H9 (cell line): ENCODE data around the gene NCR1. TPM values are rescaled to one million over a fixed set of nuclear protein-coding genes. Genes with fewer than 3 reads are reported as not detected.
A peak's percentile ranks its signal among the peaks of the same experiment; 100 is the strongest.
"Not testable (repeated sequence)": the region's sequence is repeated elsewhere in the genome, so short reads cannot be mapped to it uniquely, and the experiment has no call there.

ENCODE experiments used
- DNase-seq: peaks from one replicate; pipeline ENCODE4 v3.0.0-alpha.2; 2017
- H2AFZ ChIP-seq: one replicate; pipeline ENCODE4 v1.6.1; 2013; ENCODE audit warnings: mild to moderate bottlenecking, low read length, control low read depth, moderate library complexity
- H2AK5ac ChIP-seq: 2 replicates; pipeline ENCODE4 v1.6.1; 2013; ENCODE audit warnings: low read length, control low read depth, mixed read lengths; ENCODE audit not compliant: insufficient read length
- H2BK120ac ChIP-seq: one replicate; pipeline ENCODE4 v1.6.1; 2013; ENCODE audit warnings: low read depth, mild to moderate bottlenecking, low read length, control low read depth, inconsistent platforms; ENCODE audit not compliant: poor library complexity, severe bottlenecking
- H2BK12ac ChIP-seq: 2 replicates; pipeline ENCODE4 v1.6.1; 2013; ENCODE audit warnings: low read length, control low read depth, mixed read lengths, low read depth; ENCODE audit not compliant: insufficient read length
- H2BK15ac ChIP-seq: 2 replicates; pipeline ENCODE4 v1.6.1; 2013; ENCODE audit warnings: low read depth, low read length, control low read depth
- H2BK20ac ChIP-seq: one replicate; pipeline ENCODE4 v1.6.1; 2013; ENCODE audit warnings: low read depth, mild to moderate bottlenecking, low read length, control low read depth, inconsistent platforms; ENCODE audit not compliant: poor library complexity, severe bottlenecking
- H2BK5ac ChIP-seq: 2 replicates; pipeline ENCODE4 v1.6.1; 2013; ENCODE audit warnings: low read length, control low read depth, mixed read lengths; ENCODE audit not compliant: insufficient read length
- H3K14ac ChIP-seq: 2 replicates; pipeline ENCODE4 v1.6.1; 2013; ENCODE audit warnings: low read length, control low read depth; ENCODE audit not compliant: insufficient read depth
- H3K18ac ChIP-seq: 2 replicates; pipeline ENCODE4 v1.6.1; 2013; ENCODE audit warnings: low read depth, mild to moderate bottlenecking, mixed read lengths, low read length, control low read depth; ENCODE audit not compliant: insufficient read length
- H3K23ac ChIP-seq: 2 replicates; pipeline ENCODE4 v1.6.1; 2013; ENCODE audit warnings: low read length, control low read depth, mixed read lengths, low read depth; ENCODE audit not compliant: insufficient read length
- H3K23me2 ChIP-seq: 2 replicates; pipeline ENCODE4 v1.6.1; 2013; ENCODE audit warnings: low read depth, mild to moderate bottlenecking, mixed read lengths, low read length, control low read depth; ENCODE audit not compliant: insufficient read length, poor library complexity, severe bottlenecking
- H3K27ac ChIP-seq: 2 replicates; pipeline ENCODE4 v1.5.1; 2013; ENCODE audit warnings: low read length, control low read depth, mixed read lengths, low read depth; ENCODE audit not compliant: insufficient read length
- H3K27me3 ChIP-seq: 2 replicates; pipeline ENCODE4 v1.6.1; 2013; ENCODE audit warnings: low read length, control low read depth, inconsistent platforms; ENCODE audit not compliant: insufficient read depth
- H3K4ac ChIP-seq: 2 replicates; pipeline ENCODE4 v1.6.1; 2013; ENCODE audit warnings: low read depth, mild to moderate bottlenecking, control low read depth, inconsistent platforms, low read length, moderate library complexity
- H3K4me1 ChIP-seq: 2 replicates; pipeline ENCODE4 v1.6.1; 2013; ENCODE audit warnings: low read length, control low read depth, inconsistent platforms; ENCODE audit not compliant: insufficient read depth
- H3K4me2 ChIP-seq: 2 replicates; pipeline ENCODE4 v1.6.1; 2013; ENCODE audit warnings: low read length, control low read depth, mixed read lengths; ENCODE audit not compliant: insufficient read length, insufficient read depth
- H3K56ac ChIP-seq: 2 replicates; pipeline ENCODE4 v1.6.1; 2013; ENCODE audit warnings: low read depth, mild to moderate bottlenecking, mixed read lengths, low read length, control low read depth; ENCODE audit not compliant: insufficient read length
- H3K79me1 ChIP-seq: 2 replicates; pipeline ENCODE4 v1.6.1; 2013; ENCODE audit warnings: low read depth, mild to moderate bottlenecking, moderate library complexity, low read length, control low read depth, inconsistent platforms; ENCODE audit not compliant: insufficient read depth, poor library complexity, severe bottlenecking
- H3K79me2 ChIP-seq: 2 replicates; pipeline ENCODE4 v1.6.1; 2013; ENCODE audit warnings: low read length, control low read depth, inconsistent platforms; ENCODE audit not compliant: insufficient read depth
- H3K9ac ChIP-seq: 2 replicates; pipeline ENCODE4 v1.6.1; 2013; ENCODE audit warnings: low read length, control low read depth, mixed read lengths; ENCODE audit not compliant: insufficient read length; ENCODE audit errors: extremely low read depth
- H3K9me3 ChIP-seq: one replicate; pipeline ENCODE4 v1.6.1; 2013; ENCODE audit warnings: low read depth, low read length, inconsistent platforms; ENCODE audit not compliant: control insufficient read depth
- H3T11ph ChIP-seq: one replicate; pipeline ENCODE4 v1.6.1; 2013; ENCODE audit warnings: mild to moderate bottlenecking, low read length, control low read depth, inconsistent platforms
- H4K20me1 ChIP-seq: one replicate; pipeline ENCODE4 v1.6.1; 2013; ENCODE audit not compliant: control insufficient read depth, insufficient read length, insufficient read depth
- H4K5ac ChIP-seq: 2 replicates; pipeline ENCODE4 v1.6.1; 2013; ENCODE audit warnings: low read depth, mild to moderate bottlenecking, mixed read lengths, low read length, control low read depth; ENCODE audit not compliant: insufficient read length
- H4K8ac ChIP-seq: replicated peaks from 2 replicates; pipeline ENCODE4 v1.6.1; 2013; ENCODE audit warnings: low read length, control low read depth, mixed read lengths, low read depth; ENCODE audit not compliant: insufficient read length
- H4K91ac ChIP-seq: 2 replicates; pipeline ENCODE4 v1.6.1; 2013; ENCODE audit warnings: low read depth, mild to moderate bottlenecking, moderate library complexity, mixed read lengths, low read length, control low read depth; ENCODE audit not compliant: insufficient read length
- H3K27ac Mint-ChIP-seq, 3 experiments: 2 replicates in 2 of 3; 3 replicates in 1 of 3; pipeline ENCODE4 v1.8.0; 2020 to 2021; ENCODE audit warnings: mixed read lengths in 3 of 3, mild to moderate bottlenecking in 1 of 3, moderate library complexity in 1 of 3
- H3K27me3 Mint-ChIP-seq: 2 replicates; pipeline ENCODE4 v1.8.0; 2021; ENCODE audit warnings: low read depth, mild to moderate bottlenecking, moderate library complexity, mixed read lengths
- H3K36me3 Mint-ChIP-seq, 3 experiments: 2 replicates in 2 of 3; 3 replicates in 1 of 3; pipeline ENCODE4 v1.8.0; 2020 to 2021; ENCODE audit warnings: low read depth in 3 of 3, mixed read lengths in 3 of 3; ENCODE audit not compliant: insufficient read depth in 1 of 3
- H3K4me1 Mint-ChIP-seq, 2 experiments: 2 replicates each; pipeline ENCODE4 v1.8.0; 2020; ENCODE audit warnings: mixed read lengths in 2 of 2
- H3K4me3 Mint-ChIP-seq, 2 experiments: 2 replicates in 1 of 2; 3 replicates in 1 of 2; pipeline ENCODE4 v1.8.0; 2020 to 2021; ENCODE audit warnings: mild to moderate bottlenecking in 2 of 2, mixed read lengths in 2 of 2, moderate library complexity in 1 of 2
- H3K9me3 Mint-ChIP-seq, 2 experiments: 2 replicates in 1 of 2; 3 replicates in 1 of 2; pipeline ENCODE4 v1.8.0; 2020; ENCODE audit warnings: mild to moderate bottlenecking in 2 of 2, mixed read lengths in 2 of 2, moderate library complexity in 1 of 2
- CTCF ChIP-seq: fragments of 200-600 bp; sonication (generic); conservative IDR thresholded peaks from 3 replicates; pipeline ENCODE4 v1.8.0; 2021; ENCODE audit warnings: antibody characterized with exemption, mild to moderate bottlenecking
- WGBS: extraction: QIAGEN DNeasy Blood & Tissue Kit; methylation state at CpG from one replicate; pipeline ENCODE4 v1.1.7; 2013; ENCODE audit warnings: missing lambda C conversion rate, low lambda C conversion rate, mixed read lengths; ENCODE audit not compliant: insufficient read length; ENCODE audit errors: extremely low coverage; 5-methylcytosine and 5-hydroxymethylcytosine counted together
- total RNA-seq: library from RNA; stranded (reverse); gene quantifications from 2 replicates; pipeline ENCODE4 v1.2.1, GENCODE V29; 2021

NCR1 gene
- total RNA-seq, 1 experiment from 2014 or later, result 2.0 TPM

GRCh38 chr19:54919646-54920563 lies 14.0 kb downstream of the NCR1 start:
- not testable (repeated sequence) for H4K8ac ChIP-seq, H3K9me3 ChIP-seq, H3K27me3 Mint-ChIP-seq, H3K4me1 ChIP-seq, H2BK5ac ChIP-seq, H2BK12ac ChIP-seq, H2AK5ac ChIP-seq, H3K27me3 ChIP-seq, H4K91ac ChIP-seq, H2AFZ ChIP-seq, H3K23ac ChIP-seq, H4K20me1 ChIP-seq, H3K9ac ChIP-seq, H2BK15ac ChIP-seq, H2BK120ac ChIP-seq, H3K23me2 ChIP-seq, H3K18ac ChIP-seq, H4K5ac ChIP-seq, H3K27ac Mint-ChIP-seq, H3K14ac ChIP-seq, H3K27ac ChIP-seq, H3K4me3 Mint-ChIP-seq, H2BK20ac ChIP-seq, H3K4me1 Mint-ChIP-seq, H3K4me2 ChIP-seq, H3T11ph ChIP-seq, H3K79me2 ChIP-seq, H3K4ac ChIP-seq, H3K56ac ChIP-seq, H3K79me1 ChIP-seq
- peak; percentile 57 for DNase-seq
- Mint-ChIP-seq H3K36me3 (peaks cover 0 to 12% (median 0%) of the 10 kb centered on the region in 3 experiments; a peak in 2 of 7 replicates), H3K9me3 (peaks cover 4 to 90% of the 10 kb centered on the region in 2 experiments; a peak in 3 of 5 replicates)
- peak; percentile 54; the same call in 2 of the 3 replicates for TF ChIP-seq CTCF
- no CpG with 5 or more reads among the region's 24 CpGs for WGBS
